ENCODE data around the gene KRT9. TPM values are rescaled to one million over a fixed set of nuclear protein-coding genes. Genes with fewer than 3 reads are reported as not detected.

KRT9 gene
- total and polyA plus RNA-seq, 2 of the 13 experiments (the other 11 are each of a cell fraction or from before 2014, with no cell fraction given): not detected

DNA sequence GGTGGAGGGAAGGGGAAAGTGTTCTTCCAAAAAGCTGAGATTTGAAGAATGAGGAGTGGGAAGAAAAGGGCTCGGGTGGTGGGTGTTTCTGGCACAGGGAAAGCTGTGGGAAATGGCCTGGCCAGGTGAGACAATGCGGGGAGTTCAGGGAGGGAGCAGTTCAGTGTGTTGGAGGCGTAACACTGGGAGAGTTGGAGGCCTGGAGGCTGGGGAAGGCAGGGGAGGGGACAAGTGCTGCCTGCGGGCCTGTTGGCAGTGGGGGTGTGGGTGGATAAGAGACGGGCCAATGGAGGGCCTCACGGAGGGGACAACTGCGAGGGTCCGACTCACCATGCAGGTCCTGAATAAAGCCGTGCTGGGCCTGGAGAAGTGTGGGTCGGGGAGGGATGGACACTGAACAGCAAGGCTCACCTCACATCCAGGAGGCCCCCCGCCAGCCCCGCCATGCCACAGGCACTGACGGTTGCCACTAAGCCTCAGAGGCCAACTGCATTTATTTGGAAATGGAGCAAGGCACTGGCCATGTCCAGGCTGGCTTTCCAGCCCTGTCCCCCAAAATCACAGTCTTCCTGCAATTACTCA is 25.9 kb downstream of the KRT9 start:
- Histone ChIP-seq H3K36me3 (replicated peaks in 1 of 2; ENCODE audit: control insufficient read depth in 1 of 2, insufficient read depth in 2 of 2, low read length in 2 of 2) (no peaks in the 10 kb centered on the region), H2AFZ (ENCODE audit: low read length) (no peak overlapping the region), H3K27ac (ENCODE audit: extremely low read length, insufficient read depth, low read length) (no peak overlapping the region), H3K4me3 (replicated peaks in 1 of 3; ENCODE audit: insufficient read depth in 1 of 3, low read depth in 2 of 3, low read length in 3 of 3) (no peak overlapping the region), H3K27me3 (ENCODE audit: control insufficient read depth in 1 of 2, insufficient read depth in 2 of 2, low read length in 2 of 2) (peaks cover 2 to 12% of the 10 kb centered on the region in 2 experiments; a peak in 1 of 5 replicates), H4K20me1 (ENCODE audit: insufficient read depth, low read length) (no peaks in the 10 kb centered on the region), H3K4me1 (ENCODE audit: insufficient read depth, low read length) (peaks cover 57% of the 10 kb centered on the region), H3K9ac (ENCODE audit: insufficient read depth, low read depth, low read length) (no peak overlapping the region), H3K79me2 (ENCODE audit: insufficient read depth, low read length) (no peaks in the 10 kb centered on the region), H3K9me3 (ENCODE audit: low read length) (no peaks in the 10 kb centered on the region), H3K4me2 (ENCODE audit: low read depth, low read length) (no peak overlapping the region)
- in situ Hi-C loops (cut with HindIII; ENCODE audit: extremely low pct_ligation_motif_present, low pct_unique_long_range_greater_than_20kb) (loop anchor here (5.0 kb wide), 2 partner anchors 59 to 116 kb away; partner anchors contain the start of gene KRT36), intact Hi-C loops (cut with micrococcal nuclease; ENCODE audit: unreplicated experiment) (no loop called here)
- WGBS (ENCODE audit: low lambda C conversion rate): 68% methylated on average over 10 of the region's 13 CpGs
- no peak for DNase-seq (ENCODE audit: low spot score)
- no peak for FAIRE-seq
- ATAC-seq: no peak
- ChIA-PET POLR2A (no interaction called here), CTCF (ENCODE audit: low intra/inter-chr PET ratio, low total read pairs) (no interaction called here)
- TF ChIP-seq BCL6 (CRISPR knock-in tag; IDR thresholded peaks at IDR 0.05): no peak
- no TSS peak for BruUV-seq (replicated peaks)

DNA sequence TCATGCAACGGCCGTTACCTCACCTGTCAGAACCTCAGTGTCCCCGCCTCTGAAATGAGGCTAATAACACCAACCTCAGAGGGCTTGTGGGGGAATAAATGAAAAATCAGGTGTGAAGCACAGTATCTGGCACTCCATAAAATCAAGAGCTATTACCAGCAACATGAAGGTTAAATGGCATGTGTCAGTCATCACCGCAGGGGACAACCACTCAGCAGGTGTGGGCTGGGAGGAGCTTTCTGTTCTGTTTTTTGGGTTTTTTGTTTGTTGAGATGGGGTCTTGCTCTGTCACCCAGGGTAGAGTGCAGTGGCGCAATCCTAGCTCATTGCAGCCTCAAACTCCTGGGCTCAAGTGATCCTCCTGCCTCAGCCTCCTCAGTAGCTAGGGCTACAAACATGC is 26.9 kb downstream of the KRT9 start:
- Histone ChIP-seq H3K27ac (ENCODE audit: extremely low read length, insufficient read depth, low read length) (no peak overlapping the region), H3K36me3 (replicated peaks in 1 of 2; ENCODE audit: control insufficient read depth in 1 of 2, insufficient read depth in 2 of 2, low read length in 2 of 2) (no peaks in the 10 kb centered on the region), H3K9ac (ENCODE audit: insufficient read depth, low read depth, low read length) (no peak overlapping the region), H2AFZ (ENCODE audit: low read length) (no peak overlapping the region), H3K9me3 (ENCODE audit: low read length) (no peaks in the 10 kb centered on the region), H3K27me3 (ENCODE audit: control insufficient read depth in 1 of 2, insufficient read depth in 2 of 2, low read length in 2 of 2) (peaks cover 2 to 14% of the 10 kb centered on the region in 2 experiments; a peak in 1 of 5 replicates), H3K79me2 (ENCODE audit: insufficient read depth, low read length) (no peaks in the 10 kb centered on the region), H3K4me1 (ENCODE audit: insufficient read depth, low read length) (peaks cover 57% of the 10 kb centered on the region), H3K4me3 (replicated peaks in 1 of 3; ENCODE audit: insufficient read depth in 1 of 3, low read depth in 2 of 3, low read length in 3 of 3) (0 out of 6 replicates have a peak overlapping the region, but pooled peaks of 1 of the 3 experiments have one; percentile 47), H4K20me1 (ENCODE audit: insufficient read depth, low read length) (no peaks in the 10 kb centered on the region), H3K4me2 (ENCODE audit: low read depth, low read length) (peak overlapping the region; percentile 76)
- POLR2A ChIA-PET: interaction anchor here (1.0 to 1.3 kb wide), 3 partner anchors 16 to 144 kb away, joined by 3 to 19 read pairs (median 6); partner anchors contain the start of genes EIF1 and KRT19
- in situ Hi-C loops (cut with HindIII; ENCODE audit: extremely low pct_ligation_motif_present, low pct_unique_long_range_greater_than_20kb) (loop anchor here (5.0 kb wide), 2 partner anchors 58 to 117 kb away; partner anchors contain the start of gene KRT36), intact Hi-C loops (cut with micrococcal nuclease; ENCODE audit: unreplicated experiment) (no loop called here)
- CTCF ChIA-PET (ENCODE audit: low intra/inter-chr PET ratio, low total read pairs): no interaction called here
- FAIRE-seq (no peak), DNase-seq (ENCODE audit: low spot score) (no peak), ATAC-seq (no peak)
- 49% methylated on average over 5 of the region's 5 CpGs for WGBS (ENCODE audit: low lambda C conversion rate)
- BruUV-seq (replicated peaks): no TSS peak
- TF ChIP-seq, protein P1, sequence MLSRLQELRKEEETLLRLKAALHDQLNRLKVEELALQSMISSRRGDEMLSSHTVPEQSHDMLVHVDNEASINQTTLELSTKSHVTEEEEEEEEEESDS (CRISPR knock-in tag; IDR thresholded peaks at IDR 0.05; ENCODE audit: borderline replicate concordance): no peak
- TF ChIP-seq, protein P2, sequence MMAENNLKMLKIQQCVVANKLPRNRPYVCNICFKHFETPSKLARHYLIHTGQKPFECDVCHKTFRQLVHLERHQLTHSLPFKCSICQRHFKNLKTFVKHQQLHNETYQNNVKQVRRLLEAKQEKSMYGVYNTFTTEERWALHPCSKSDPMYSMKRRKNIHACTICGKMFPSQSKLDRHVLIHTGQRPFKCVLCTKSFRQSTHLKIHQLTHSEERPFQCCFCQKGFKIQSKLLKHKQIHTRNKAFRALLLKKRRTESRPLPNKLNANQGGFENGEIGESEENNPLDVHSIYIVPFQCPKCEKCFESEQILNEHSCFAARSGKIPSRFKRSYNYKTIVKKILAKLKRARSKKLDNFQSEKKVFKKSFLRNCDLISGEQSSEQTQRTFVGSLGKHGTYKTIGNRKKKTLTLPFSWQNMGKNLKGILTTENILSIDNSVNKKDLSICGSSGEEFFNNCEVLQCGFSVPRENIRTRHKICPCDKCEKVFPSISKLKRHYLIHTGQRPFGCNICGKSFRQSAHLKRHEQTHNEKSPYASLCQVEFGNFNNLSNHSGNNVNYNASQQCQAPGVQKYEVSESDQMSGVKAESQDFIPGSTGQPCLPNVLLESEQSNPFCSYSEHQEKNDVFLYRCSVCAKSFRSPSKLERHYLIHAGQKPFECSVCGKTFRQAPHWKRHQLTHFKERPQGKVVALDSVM (CRISPR knock-in tag; IDR thresholded peaks at IDR 0.05): peak; percentile 48; the same call in 1 of the 2 replicates

Measured in HepG2 (cell line).